PC-3 (cell line): Measurements from ENCODE around the gene AFDN.

Source experiments
- CTCF ChIP-seq: fragments of 300-600 bp; sonication (generic); conservative IDR thresholded peaks from 2 replicates; pipeline ENCODE4 v1.5.1; 2017; ENCODE audit warnings: antibody characterized with exemption, low read depth, mild to moderate bottlenecking, low read length
- EZH2 ChIP-seq: fragments of 300-600 bp; sonication (generic); IDR thresholded peaks from one replicate; pipeline ENCODE4 v1.6.1; 2017; ENCODE audit warnings: antibody characterized with exemption, mild to moderate bottlenecking, low read length; ENCODE audit not compliant: unreplicated experiment
- EZH2phosphoT487 ChIP-seq: fragments of 300-600 bp; sonication (generic); IDR thresholded peaks from 2 replicates; pipeline ENCODE4 v1.6.1; 2018; ENCODE audit warnings: mild to moderate bottlenecking, antibody characterized with exemption, low read length, borderline replicate concordance

- no peak for TF ChIP-seq CTCF
- no peak for TF ChIP-seq EZH2
- TF ChIP-seq EZH2phosphoT487: no peak
Observed at GRCh38 chr6:167996424-167997199, 169.9 kb downstream of the AFDN start.
